AG04449 (cell line): ENCODE measurements around the gene NOL4L.

ENCODE experiments used
- CTCF ChIA-PET: fragments of 350-600 bp; formaldehyde crosslinking; extraction: SDS; loops from one replicate; lab custom pipeline; 2021; ENCODE audit warnings: antibody characterized with exemption; lab: Yijun Ruan, JAX
- POLR2A ChIA-PET: fragments of 400-600, 350-600 bp; formaldehyde crosslinking; extraction: SDS; loops from one replicate; lab custom pipeline; 2020; ENCODE audit warnings: antibody characterized with exemption, inconsistent platforms; lab: Yijun Ruan, JAX
- DNase-seq: peaks from one replicate; pipeline ENCODE4 v3.0.0-alpha.2; 2010; ENCODE audit warnings: low read depth, low spot score
- H3K4me3 ChIP-seq: 2 replicates; pipeline ENCODE4 v1.5.1; 2011; ENCODE audit warnings: low read depth, mild to moderate bottlenecking, control low read depth, low read length
- CTCF ChIP-seq: IDR thresholded peaks from one replicate; pipeline ENCODE4 v1.5.1; 2011; ENCODE audit warnings: mild to moderate bottlenecking, moderate library complexity, low read length, control low read depth, inconsistent platforms; ENCODE audit not compliant: insufficient read depth; ENCODE audit errors: missing control alignments

Gene NOL4L

GRCh38 chr20:32623667-32624157 is 38.6 kb upstream of the NOL4L start:
- DNase-seq, result no peak
- no peak overlapping the region for H3K4me3 ChIP-seq
- no peak for TF ChIP-seq CTCF
- CTCF ChIA-PET, result no interaction called here
- POLR2A ChIA-PET, result no interaction called here

DNA sequence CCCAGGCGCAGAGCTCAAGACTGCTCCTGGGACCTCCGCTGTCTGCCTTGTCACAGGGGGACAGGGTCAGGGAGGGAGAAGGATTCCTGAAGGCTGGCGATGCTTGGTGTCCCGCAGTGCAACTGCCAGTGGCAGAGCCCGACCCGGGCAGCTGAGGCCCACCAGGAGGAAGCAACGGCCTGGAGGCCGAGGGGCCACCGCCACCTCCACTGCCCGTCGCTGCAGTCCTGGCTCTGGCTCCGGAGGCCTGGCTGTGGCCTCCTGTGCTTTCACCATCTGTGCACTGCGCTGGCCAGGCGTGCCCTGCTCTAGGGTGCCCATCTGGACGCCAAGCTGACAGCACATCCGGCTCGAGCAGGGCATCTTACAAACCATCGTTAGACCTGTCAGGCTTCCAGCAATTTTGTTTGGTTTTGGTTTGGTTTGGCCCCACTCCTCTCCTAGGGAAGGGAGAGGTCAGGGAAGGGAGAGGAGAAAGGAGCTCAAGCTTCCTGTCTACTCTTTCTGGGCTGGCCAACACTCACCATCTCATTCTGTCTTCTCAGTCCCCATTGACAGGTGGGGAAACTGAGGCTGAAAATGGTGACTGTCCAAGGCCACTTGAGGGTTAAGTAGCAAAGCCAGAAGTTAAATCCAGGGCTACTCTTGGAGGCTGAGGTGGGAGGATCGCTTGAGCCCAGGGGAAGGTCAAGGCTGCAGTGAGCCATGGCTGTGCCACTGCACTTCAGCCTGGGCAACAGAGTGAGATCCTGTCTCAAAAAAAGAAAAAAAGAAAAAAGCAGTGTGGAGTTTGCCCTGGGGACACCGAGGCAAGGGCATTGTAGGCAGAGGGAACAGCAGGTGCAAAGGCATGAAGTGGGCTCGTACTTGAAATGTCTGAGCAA is 37.7 kb upstream of the NOL4L start:
- no peak for TF ChIP-seq CTCF
- ChIA-PET POLR2A (no interaction called here), CTCF (no interaction called here)
- DNase-seq, result no peak
- no peak overlapping the region for H3K4me3 ChIP-seq

DNA sequence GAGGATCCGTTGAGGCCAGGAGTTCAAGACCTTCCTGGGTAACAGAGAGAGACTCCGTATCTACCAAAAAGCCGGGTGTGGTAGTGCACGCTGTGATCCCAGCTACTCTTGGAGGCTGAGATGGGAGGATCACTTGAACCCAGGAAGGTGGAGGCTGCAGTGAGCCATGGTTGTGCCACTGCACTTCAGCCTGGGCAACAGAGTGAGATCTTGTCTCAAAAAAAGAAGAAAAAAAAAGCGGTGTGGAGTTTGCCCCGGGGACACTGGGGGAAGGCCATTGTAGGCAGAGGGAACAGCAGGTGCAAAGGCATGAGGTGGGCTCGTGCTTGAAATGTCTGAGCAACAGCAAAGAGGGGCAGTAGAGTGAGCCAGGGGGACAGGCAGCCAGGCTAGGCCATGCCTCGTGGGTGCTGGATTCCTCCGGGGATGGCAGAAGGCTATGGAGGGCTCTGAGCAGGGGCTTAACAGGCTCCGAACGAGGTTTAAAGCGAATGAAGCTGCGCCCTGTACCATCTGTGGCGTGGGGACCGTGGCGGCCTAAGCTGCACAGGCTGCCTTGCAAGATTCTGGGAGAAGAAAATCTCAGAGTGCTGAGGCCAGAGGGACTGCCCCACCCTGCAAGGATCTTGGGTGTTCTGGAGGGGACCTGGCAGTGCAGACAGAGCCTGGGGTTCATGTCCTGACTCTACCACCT is 36.9 kb upstream of the NOL4L start:
- ChIA-PET CTCF (no interaction called here), POLR2A (no interaction called here)
- DNase-seq, result no peak
- TF ChIP-seq CTCF, result no peak
- H3K4me3 ChIP-seq, result no peak overlapping the region

DNA sequence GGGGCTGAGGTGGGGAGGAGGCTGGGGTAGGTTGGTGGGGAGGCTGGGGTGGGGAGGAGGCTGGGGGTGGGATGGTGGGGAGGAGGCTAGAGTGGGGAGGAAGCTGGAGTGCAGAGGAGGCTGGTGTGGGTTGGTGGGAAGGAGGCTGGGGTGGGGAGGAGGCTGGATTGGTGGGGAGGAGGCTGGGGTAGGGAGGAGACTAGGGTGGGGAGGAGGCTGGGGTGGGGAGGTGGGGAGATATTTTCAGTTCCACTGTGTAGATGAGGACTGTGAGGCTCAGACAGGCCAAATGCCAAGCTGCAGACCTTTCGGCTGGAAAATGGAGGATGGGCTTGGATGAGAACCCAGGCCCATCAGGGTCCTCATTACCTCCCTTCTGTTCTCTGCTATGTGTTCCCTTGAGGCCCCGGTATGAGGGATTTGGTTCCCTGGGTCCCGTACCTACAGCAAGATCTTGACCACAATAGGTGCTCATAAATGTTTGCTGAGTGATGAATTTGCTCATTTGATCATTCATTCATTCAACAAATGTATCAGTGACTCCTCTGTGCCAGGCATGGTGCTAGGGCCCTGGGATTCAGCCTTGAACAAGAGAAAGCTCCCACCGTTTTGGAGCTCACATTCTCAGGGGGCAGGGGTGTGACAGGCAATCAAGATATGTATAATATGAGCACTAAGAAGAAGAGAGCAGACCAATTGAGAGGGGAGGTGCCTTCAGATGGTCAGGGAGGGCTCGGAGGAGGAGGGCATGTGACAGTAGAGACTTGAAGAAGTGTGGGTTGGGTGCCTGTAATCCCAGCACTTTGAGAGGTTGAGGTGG is 36.1 kb upstream of the NOL4L start:
- no peak for DNase-seq
- no peak for TF ChIP-seq CTCF
- ChIA-PET POLR2A (no interaction called here), CTCF (interaction anchor here (1.2 kb wide), 1 partner anchor 32 kb away, joined by 3 read pairs; no protein-coding TSS in a partner anchor)
- H3K4me3 ChIP-seq, result no peak overlapping the region

GRCh38 chr20:32619586-32619985 is 34.5 kb upstream of the NOL4L start:
- DNase-seq, result no peak
- H3K4me3 ChIP-seq, result no peak overlapping the region
- no peak for TF ChIP-seq CTCF
- ChIA-PET CTCF (no interaction called here), POLR2A (no interaction called here)
